GM21717 (cell line): Measurements from ENCODE around the gene RBM38.
A peak's percentile ranks its signal among the peaks of the same experiment; 100 is the strongest.
"Not testable (repeated sequence)": the region's sequence is repeated elsewhere in the genome, so short reads cannot be mapped to it uniquely, and the experiment has no call there.

ENCODE experiments used
- ATAC-seq: cut with Tn5 transposase; IDR thresholded peaks from one replicate; pipeline ENCODE4 v1.9.1; 2021; ENCODE audit warnings: mild to moderate bottlenecking, moderate library complexity; ENCODE audit not compliant: unreplicated experiment

The RBM38 gene

DNA sequence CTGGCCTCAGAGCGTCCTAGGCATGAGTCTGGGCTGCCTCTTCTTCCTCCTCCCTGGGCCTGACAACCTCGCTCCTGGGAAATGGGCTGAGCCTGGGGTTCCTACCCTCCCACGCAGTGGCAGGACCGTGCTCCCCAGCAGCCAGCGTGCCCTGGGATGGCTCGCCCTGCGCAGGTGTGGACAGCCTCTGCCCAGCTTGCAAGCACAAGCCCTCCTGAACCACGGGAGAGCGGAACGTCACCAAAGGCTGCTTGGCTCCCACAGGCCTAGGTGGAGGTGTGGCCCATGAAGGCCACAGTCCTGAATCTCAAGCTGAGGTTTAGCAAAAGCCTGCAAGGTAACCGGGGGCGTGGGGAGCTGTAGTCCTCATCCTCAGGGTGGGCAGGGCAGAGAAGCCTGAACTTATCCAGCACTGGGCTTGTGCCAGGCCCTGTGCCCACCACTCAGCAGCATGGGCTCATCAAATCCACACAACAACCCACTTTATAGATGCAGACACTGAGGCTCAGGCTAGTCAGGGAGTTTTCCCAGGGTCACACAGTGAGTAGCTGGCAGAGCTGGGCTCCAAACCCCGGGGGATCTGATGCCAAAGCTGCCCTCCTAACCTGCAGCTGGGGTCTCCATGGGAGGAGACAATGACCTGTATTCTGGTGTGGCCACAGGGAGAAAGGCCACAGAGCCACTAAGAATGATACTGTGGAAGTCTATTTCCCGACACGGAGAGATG, 25.3 kb downstream of the RBM38 start:
- no peak for ATAC-seq

DNA sequence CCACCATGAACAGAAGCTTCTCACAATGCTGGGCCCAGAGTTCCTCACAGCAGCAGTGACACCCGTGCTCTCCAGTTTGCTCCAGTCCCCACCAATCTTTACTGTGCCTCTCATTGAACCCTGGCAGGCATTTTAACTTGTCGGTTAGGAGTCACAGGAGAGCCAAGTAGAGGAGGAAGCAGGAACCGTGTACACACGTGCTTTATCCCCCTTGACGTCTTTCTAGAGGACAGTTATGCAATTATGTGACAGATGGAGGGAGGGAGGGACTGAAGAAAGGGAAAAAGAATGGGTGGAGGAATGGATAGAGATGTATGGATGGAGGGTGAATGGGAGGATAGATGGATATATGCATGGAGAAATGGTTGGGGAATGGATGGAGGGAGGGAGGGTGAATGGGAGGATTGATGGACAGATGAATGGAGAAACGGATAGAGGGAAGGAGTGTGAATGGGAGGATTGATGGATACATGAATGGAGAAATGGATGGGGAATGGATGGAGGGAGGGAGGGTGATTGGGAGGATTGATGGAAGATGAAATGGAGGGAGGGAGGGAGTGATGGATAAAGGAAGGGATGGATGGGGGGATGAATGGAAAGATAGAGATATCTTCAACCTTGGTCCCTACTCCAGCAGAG, 26.0 kb downstream of the RBM38 start:
- no peak for ATAC-seq

DNA sequence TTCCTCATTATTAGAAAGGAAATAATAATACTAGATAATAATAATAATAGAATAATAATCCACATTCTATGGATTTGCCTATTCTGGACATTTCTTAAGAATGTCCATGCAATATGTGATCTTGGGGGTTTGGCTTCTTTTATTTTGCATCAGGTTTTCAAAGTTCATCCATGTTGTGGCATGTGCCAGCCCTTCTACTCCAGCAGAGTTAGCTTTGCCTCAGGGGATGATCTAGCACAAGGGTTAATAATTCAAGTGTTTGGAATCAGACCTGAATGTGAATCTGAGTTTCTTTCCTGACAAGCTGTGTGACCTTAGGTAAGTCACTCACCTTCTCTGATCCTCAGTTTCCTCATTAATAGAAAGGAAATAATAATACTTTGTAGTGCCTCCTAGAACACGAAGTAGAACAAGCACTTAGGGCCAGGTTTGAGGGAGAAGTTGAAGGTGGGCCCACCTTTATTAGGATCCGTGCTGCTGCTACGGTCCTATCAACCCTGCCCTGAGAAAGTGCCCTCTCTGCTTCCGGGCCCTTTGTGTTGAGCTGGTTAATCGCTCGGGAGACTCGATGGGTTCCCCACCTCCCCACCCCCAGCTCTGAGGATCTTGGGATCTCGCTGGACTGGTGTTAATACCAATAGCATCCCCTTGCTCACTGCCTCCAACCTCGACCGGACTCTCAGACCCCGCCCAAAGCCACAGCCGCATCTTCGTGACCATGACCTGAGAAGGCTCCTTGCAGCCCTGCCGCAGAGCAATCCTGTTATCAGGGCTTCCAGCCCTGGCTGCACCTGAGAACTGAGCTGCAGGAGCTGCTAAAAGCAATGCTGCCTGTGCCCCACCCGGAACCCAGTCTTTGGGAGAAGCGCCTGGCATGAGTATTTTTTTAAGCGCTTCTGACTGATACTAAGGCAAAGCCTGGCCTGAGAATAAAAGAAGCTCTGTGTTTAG, 26.9 kb downstream of the RBM38 start:
- no peak for ATAC-seq

DNA sequence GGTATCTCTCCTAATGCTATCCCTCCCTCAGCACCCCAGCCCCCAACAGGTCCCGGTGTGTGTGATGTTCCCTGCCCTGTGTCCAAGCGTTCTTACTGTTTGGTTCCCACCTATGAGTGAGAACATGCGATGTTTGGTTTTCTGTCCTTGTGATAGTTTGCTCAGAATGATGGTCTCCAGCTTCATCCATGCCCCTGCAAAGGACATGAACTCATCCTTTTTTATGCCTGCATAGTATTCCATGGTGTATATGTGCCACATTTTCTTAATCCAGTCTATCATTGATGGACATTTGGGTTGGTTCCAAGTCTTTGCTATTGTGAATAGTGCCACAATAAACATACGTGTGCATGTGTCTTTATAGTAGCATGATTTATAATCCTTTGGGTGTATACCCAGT, 28.3 kb downstream of the RBM38 start:
- ATAC-seq, result not testable (repeated sequence)

DNA sequence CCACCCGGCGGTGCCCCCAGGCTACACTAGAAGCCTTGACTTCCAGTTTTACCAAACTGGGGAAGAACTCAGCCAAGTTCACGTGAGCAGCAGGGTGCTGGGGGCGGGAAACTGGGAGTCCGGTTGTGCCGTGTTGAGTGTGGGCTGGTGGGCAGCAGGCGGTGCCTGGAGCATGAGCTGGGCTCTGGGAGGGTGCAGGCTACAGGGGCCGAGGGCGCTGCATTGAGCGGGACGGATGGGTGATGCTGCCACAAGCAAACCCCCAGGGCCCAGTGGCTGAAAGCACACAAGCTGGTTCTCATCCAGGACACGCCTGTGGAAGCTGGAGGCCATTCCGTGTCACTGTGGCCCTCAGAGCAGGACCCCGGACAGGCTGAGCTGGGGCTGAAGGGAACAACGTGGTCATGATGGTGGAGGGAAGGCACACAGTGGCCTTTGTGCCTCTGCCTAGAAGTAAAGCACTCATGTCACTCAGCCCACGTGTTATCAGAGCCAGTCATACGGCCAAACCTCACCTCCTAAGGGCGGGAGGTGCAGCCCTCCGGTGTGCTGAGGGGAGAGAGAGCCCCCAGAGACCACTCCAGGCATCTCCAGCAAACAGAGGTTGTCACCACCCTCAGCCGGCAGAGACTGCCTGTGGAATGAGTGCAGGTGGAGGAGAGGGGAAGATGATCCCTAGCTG, 29.5 kb downstream of the RBM38 start:
- ATAC-seq, result no peak

DNA sequence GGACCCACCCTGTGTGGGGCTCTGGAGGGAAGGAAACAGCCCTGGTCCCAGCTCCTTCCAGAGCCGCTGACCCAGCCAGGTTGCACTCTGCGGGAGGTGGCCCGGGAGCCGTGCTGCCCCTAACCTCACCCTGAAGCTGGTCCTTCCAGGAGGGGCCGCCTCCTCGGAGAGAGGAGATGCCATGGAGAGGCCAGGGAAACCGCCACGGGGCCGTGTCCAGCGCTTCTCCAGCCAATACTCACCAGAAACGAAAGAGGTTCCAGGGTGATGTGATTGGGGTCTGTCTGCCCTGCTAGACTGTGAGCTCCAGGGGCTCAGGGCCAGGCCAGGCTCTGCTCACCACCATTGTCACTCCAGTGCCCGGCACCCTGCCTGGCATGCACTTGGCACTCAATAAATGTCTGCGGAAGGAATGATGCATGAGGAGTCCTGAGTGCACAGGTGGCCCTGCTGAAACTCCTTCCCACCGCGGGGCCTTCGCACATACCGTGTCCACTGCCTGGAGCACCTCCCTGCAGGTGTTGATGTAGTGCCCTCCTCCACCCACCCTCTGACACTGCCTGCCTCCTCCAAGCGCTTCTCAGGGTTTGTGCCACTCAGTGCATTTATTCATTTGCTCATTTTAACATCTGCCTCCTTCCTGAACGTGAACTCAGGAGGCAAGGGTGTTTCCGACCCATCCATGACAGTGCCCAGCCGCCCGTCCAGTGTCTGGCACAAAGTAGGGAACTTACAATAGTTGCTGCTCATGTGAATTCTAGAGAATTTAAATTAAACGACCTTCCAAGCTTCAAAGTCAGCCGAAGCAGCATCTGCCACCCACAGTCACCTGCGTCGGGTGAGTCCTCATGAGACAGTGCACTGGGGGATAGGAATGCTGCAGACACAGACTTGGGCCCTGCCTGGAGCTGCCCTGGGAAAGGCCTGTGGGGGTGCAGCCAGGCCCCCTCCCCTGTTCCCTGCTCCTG, 30.3 kb downstream of the RBM38 start:
- ATAC-seq, result no peak

DNA sequence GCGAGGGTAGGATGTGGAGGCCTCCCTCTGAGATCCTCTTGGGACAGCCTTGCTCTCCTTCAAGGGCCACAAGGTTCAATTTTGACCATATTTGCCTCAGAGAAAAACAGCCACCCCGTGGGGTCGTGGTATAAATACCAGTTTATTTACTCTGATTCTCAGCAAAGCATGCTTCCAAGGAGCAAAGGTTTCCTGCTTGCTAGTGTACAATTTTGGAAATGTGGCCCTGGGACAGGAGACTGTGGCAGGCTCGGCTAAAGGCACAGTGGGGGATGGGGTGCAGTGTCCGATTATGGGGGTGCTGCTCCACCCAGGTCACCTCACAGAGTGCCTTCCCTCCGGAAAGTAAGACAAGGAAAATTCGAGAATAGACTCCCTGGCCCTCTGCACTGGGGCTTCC, 31.1 kb downstream of the RBM38 start:
- no peak for ATAC-seq

DNA sequence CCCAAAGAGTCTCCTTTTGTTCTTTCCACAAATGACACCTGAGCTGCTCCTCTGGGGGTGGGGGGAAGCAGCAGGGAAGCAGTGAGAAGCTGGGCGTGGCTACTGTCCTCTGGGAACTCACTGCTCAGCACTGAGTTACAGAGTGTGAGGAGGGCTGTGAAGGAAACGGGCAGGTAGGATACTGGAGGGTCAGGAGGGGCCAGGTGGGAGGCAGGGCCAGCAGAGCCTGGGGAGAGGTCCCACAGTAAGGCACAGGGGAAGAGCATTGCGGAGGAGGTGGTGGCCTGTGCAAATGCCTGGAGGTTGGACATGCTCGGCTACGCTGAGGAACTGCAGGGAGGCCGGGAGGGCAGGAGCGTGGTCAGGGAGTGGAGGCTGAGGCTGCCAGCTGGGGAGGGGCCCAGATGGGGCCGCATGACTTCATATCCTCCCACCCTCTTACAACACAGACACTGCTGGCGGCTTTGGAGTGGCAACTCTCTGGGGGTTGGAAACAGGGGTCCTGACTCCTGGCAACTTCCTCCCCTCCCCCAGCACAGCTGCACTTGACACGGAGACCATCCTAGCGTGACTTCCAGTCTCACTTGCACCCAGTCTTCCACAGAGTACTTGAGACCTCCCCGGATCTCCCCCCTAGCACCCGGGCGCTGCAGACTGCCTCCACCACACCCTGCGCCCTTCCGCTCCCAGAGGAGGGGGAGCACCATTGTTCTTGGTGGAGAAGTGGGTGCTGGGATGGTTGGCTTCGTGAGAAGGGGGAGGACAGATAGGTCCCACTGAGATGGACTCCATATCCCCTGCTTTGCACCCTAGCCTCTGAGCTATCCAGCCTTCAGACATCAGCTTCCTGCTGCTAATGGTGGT, 34.2 kb downstream of the RBM38 start:
- ATAC-seq, result no peak

DNA sequence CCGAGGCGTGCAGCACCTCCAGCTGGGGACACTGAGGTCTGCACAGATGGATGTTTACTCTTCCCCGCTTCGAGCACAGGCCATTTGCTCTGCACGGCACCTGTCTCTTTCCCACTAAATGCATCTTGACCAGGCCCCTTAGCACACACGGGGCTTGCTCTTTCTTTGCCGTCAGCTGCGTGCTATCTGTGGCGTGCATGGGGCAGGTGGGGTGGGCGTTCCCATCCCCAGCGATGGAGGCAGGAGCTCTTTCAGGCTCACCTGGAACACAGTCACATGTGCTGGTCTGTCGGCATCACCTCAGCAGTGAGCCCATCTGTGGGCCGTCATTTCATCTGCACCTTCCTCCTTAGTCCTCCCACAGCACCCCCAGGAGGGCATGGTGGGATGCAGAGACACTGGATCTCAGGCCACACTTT, 35.1 kb downstream of the RBM38 start:
- no peak for ATAC-seq

DNA sequence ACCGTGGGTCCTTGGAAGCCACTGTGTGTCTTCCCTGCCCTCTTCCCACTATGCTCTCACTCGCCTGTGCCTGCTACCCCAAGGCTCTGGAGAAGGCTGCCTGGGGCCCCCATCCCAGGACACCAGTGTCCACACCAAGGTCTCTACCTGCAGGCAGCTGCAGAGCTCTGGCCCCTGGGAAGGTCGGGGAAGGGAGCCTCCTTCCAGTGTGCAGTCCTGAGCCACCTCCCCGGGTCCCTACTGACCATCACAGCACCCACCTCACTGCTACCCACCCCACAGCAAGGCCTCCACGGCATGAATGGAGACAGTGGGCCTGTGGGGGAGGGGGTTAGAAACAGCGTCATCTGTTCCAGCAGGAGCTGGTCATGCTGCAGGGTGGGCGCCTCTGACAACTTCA, 35.6 kb downstream of the RBM38 start:
- no peak for ATAC-seq

DNA sequence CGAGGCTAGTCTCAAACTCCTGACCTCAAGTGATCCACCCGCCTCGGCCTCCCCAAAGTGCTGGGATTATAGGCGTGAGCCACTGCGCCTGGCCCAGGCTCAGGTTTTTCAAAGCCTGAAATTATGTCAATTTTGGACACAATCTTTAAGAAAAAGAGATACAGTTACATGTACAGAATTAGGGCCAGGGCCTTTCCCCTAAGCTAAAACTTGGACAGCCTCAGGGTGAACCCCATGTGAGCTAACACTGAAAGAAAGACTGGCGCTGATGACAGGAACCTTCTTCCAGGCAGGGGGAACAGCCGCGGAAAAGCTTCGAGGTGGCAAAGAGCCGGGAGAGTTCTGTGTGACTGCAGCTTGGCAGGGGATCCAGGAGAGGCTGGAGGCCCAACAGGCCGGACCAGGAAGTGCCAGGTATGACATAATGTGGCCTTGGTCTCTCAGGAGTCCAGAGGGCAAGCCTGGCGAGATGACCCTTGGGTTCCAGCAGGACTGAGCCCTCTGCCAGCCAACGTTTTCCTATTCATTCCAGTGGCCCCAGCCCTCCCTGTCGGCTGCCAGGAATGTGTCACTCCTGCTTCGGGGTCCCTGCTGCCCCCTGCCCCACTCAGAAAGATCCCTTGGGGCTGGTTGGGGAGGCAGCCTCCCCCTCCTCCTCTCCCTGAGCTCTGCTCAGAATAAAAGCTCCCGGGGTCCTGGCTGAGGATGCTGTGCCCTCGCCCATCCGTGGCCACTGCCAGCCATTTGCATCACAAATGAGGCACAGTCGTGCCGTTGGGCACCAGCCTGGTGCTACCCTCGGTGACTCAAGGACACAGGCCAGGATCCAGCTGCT, 37.3 kb downstream of the RBM38 start:
- ATAC-seq, result no peak

DNA sequence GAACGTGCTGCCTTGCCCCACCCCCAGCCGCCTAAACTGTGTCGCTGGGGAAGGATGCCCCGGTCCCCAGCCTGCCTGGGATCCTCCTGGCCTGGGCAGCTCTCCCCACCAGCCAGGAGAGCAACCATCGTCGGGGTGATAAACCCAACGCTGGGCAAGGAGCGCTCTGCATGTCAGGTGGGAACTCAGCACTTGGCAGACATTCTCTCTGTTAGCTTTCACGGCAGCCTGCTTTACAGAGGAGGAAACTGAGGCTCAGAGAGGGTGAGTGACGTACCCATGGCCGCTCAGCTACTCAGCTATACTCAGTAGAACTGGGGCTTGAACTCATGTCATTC, 37.9 kb downstream of the RBM38 start:
- no peak for ATAC-seq

DNA sequence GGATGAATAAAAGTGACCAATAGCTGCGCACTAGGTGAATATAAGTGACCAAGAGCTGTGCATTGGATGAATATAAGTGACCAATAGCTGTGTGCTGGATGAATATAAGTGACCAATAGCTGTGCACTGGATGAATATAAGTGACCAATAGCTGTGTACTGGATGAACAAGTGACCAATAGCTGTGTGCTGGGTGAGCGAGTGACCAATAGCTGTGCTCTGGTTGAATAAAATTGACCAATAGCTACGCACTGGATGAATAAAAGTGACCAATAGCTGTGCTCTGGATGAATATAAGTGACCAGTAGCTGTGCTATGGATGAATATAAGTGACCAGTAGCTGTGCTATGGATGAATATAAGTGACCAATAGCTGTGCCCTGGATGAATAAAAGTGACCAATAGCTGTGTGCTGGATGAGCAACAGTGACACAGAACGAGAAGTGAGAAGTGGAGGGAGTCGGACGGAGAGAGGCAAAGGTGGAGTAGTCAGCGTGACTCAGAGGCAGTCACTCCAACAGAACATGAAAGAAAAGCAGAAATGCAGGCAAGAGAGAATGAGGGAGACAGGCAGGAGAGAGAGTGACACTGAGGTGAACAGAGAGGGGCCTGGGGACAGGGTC, 38.5 kb downstream of the RBM38 start:
- no peak for ATAC-seq

DNA sequence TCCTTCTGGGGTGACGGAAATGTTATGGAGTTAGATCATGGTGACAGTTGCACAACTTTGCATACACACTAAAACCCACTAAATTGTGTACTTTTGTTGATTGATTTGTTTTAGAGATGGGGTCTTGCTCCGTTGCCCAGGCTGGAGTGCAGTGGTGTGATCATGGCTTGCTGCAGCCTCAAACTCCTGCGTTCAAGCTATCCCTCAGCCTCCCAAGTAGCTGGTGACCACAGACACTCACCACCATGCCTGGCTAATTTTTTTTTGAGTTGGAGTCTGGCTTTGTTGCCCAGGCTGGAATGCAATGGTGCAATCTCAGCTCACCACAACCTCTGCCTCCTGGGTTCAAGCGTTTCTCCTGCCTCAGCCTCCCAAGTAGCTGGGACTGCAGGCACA, 39.0 kb downstream of the RBM38 start:
- ATAC-seq, result not testable (repeated sequence)

DNA sequence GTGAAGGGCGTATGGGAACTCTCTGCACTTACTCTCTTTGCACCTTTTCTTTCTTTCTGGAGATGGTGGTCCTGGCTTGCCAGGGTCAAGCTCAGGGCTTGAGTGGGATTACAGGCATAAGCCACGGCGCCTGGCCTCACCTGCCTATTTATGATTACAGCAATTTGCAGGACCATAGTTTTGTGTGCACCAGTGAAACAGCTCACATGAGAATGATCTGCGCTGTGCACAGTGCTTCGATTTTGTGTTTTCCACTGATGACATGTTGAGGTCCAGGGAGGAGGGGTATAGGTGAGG, 40.3 kb downstream of the RBM38 start:
- ATAC-seq, result no peak

DNA sequence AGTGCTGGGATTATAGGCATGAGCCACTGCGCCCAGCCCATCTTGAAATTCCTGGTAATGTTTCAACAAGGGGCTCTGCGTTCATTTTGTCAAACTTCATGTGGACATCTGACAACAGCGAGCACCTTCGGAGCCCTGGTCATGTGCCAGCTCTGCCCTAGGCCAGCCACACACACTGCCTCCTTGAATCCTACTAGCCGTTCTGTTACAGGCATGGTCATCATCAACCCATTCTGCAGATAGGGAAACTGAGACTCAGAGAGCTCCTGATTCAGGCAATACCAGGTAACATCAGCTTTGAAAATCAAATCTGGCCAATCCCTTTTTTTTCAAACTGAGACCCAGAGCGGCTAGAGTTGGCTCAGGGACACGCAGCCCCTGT, 41.3 kb downstream of the RBM38 start:
- ATAC-seq, result no peak

DNA sequence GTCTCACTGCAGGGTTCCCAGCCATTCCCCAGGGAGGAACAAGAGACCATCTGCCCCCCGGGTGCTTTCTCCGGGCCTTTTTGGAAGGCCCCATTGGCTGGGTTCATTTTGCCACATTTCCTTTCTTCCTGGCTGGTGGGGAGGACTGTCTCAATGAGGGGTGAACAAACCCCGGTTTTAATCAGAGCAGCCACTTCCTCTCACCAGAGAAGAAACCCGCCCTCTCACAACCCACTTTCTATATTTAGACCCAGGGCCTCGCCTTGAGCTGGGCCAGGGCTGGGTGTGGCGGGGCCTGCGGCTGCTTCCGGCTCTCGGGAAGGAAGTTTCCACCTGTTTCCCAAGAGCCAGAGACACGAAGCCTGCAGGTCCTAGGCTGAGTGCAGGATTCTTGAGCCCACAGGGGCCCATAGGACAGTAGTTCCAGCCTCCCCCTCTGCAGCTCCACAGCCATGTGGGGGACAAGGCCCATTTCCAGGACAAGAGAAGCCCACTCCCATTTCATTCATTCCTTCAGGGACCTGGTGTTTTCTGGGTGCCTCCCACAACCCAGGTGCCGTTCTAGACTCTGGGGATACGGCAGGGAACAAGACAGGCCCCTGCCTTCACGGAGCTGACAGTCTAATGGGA, 41.8 kb downstream of the RBM38 start:
- peak; percentile 87 for ATAC-seq
